ENCODE measurements around the gene MOG. TPM values are rescaled to one million over a fixed set of nuclear protein-coding genes. Genes with fewer than 3 reads are reported as not detected.

The MOG gene
- total RNA-seq, 2 donors from 2014 or later, result not detected

- no peak overlapping the region for H3K4me3 Mint-ChIP-seq
- no peaks in the 10 kb centered on the region for H3K36me3 Mint-ChIP-seq
- DNase-seq (ENCODE audit: low spot score), result no peak
- peaks cover 5 to 20% of the 10 kb centered on the region in 2 donors for H3K4me1 Mint-ChIP-seq (ENCODE audit: low read depth in 2 of 2)
- H3K9me3 Mint-ChIP-seq, result no peaks in the 10 kb centered on the region
- H3K27me3 Mint-ChIP-seq, result peaks cover 4 to 16% of the 10 kb centered on the region in 2 donors
- no peak overlapping the region for H3K27ac Mint-ChIP-seq
- ATAC-seq, result no peak
Observed at GRCh38 chr6:29674008-29674407, 17.1 kb downstream of the MOG start.

- Mint-ChIP-seq H3K27ac (no peak overlapping the region), H3K4me3 (no peak overlapping the region), H3K36me3 (no peaks in the 10 kb centered on the region), H3K27me3 (peaks cover 4 to 16% of the 10 kb centered on the region in 2 donors), H3K4me1 (ENCODE audit: low read depth in 2 of 2) (peaks cover 5 to 23% of the 10 kb centered on the region in 2 donors), H3K9me3 (no peaks in the 10 kb centered on the region)
- no peak for ATAC-seq
- DNase-seq (ENCODE audit: low spot score), result no peak
Observed at GRCh38 chr6:29675561-29675960, 18.7 kb downstream of the MOG start.

GRCh38 chr6:29676981-29677601 is 20.2 kb downstream of the MOG start:
- no peaks in the 10 kb centered on the region for H3K36me3 Mint-ChIP-seq
- peaks cover 5 to 23% of the 10 kb centered on the region in 2 donors for H3K4me1 Mint-ChIP-seq (ENCODE audit: low read depth in 2 of 2)
- ATAC-seq, result no peak

GRCh38 chr6:29678114-29678513 is 21.2 kb downstream of the MOG start:
- no peak for DNase-seq (ENCODE audit: low spot score)
- no peaks in the 10 kb centered on the region for H3K27me3 Mint-ChIP-seq
- no peaks in the 10 kb centered on the region for H3K36me3 Mint-ChIP-seq
- H3K9me3 Mint-ChIP-seq, result no peaks in the 10 kb centered on the region
- H3K4me3 Mint-ChIP-seq, result no peak overlapping the region
- peaks cover 5 to 23% of the 10 kb centered on the region in 2 donors for H3K4me1 Mint-ChIP-seq (ENCODE audit: low read depth in 2 of 2)
- no peak for ATAC-seq
- no peak overlapping the region for H3K27ac Mint-ChIP-seq

More at GRCh38 chr6:29676981-29677601, 20.2 kb downstream of the MOG start:
- Mint-ChIP-seq H3K27me3 (peaks cover 0 to 5% of the 10 kb centered on the region in 2 donors), H3K27ac (peak overlapping the region in 1 of 2 donors; percentile 82), H3K4me3 (no peak overlapping the region), H3K9me3 (no peaks in the 10 kb centered on the region)
- no peak for DNase-seq (ENCODE audit: low spot score)

- Mint-ChIP-seq H3K9me3 (no peaks in the 10 kb centered on the region), H3K27me3 (no peaks in the 10 kb centered on the region), H3K4me1 (ENCODE audit: low read depth in 2 of 2) (peaks cover 5 to 23% of the 10 kb centered on the region in 2 donors), H3K36me3 (no peaks in the 10 kb centered on the region), H3K27ac (peak overlapping the region in 1 of 2 donors; percentile 70), H3K4me3 (peak overlapping the region; percentile 62)
- DNase-seq (ENCODE audit: low spot score), result no peak
- ATAC-seq, result no peak
Observed at GRCh38 chr6:29679962-29680361, 23.1 kb downstream of the MOG start.

DNA sequence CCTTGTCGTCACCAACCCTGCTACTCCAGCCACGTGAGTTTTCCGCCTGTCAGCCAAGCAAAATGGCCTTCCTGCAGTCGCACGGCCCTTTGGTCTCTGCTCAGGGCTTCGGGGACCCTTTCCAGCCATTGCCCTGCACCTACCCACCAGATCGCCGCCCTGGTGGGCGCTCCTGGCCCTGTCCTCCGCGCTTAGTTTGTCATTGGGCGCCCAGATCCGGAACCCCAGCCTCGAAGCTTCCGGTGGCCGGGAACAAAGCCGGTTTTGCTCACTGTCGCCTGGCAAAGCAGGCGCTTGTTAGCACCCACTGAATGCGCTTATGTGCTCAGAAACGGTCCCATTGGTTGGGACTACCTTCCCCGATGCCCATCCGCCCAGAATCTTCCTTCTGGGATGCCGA is 23.5 kb downstream of the MOG start:
- Mint-ChIP-seq H3K9me3 (no peaks in the 10 kb centered on the region), H3K4me3 (peak overlapping the region; percentile 62), H3K27me3 (no peaks in the 10 kb centered on the region), H3K4me1 (ENCODE audit: low read depth in 2 of 2) (peaks cover 5 to 23% of the 10 kb centered on the region in 2 donors), H3K36me3 (no peaks in the 10 kb centered on the region), H3K27ac (peak overlapping the region in 1 of 2 donors; percentile 70)
- DNase-seq (ENCODE audit: low spot score) (no peak), ATAC-seq (peak; percentile 54 to 62)

GRCh38 chr6:29680904-29681303 is 24.0 kb downstream of the MOG start, which contains the start of gene ZFP57:
Gene ZFP57 (minus strand): TSS chr6:29681152. CDS start chr6:29677003, 4,149 bp downstream.
- Mint-ChIP-seq H3K27ac (peak within 1 kb of the TSS in 1 of 2 donors; percentile 70), H3K27me3 (no peaks in the 10 kb centered on the region), H3K36me3 (no peaks in the 10 kb centered on the region), H3K4me3 (peak within 1 kb of the TSS; percentile 62), H3K4me1 (ENCODE audit: low read depth in 2 of 2) (peaks cover 5 to 23% of the 10 kb centered on the region in 2 donors), H3K9me3 (no peaks in the 10 kb centered on the region)
- ATAC-seq (peak; percentile 44 to 82), DNase-seq (ENCODE audit: low spot score) (no peak)

- no peak for DNase-seq (ENCODE audit: low spot score)
- H3K4me3 Mint-ChIP-seq, result no peak overlapping the region
- ATAC-seq, result no peak
- no peaks in the 10 kb centered on the region for H3K36me3 Mint-ChIP-seq
- H3K9me3 Mint-ChIP-seq, result no peaks in the 10 kb centered on the region
- H3K27me3 Mint-ChIP-seq, result peaks cover 0 to 2% of the 10 kb centered on the region in 2 donors
- peaks cover 5 to 16% of the 10 kb centered on the region in 2 donors for H3K4me1 Mint-ChIP-seq (ENCODE audit: low read depth in 2 of 2)
- H3K27ac Mint-ChIP-seq, result no peak overlapping the region
Observed at GRCh38 chr6:29681811-29682210, 24.9 kb downstream of the MOG start.

DNA sequence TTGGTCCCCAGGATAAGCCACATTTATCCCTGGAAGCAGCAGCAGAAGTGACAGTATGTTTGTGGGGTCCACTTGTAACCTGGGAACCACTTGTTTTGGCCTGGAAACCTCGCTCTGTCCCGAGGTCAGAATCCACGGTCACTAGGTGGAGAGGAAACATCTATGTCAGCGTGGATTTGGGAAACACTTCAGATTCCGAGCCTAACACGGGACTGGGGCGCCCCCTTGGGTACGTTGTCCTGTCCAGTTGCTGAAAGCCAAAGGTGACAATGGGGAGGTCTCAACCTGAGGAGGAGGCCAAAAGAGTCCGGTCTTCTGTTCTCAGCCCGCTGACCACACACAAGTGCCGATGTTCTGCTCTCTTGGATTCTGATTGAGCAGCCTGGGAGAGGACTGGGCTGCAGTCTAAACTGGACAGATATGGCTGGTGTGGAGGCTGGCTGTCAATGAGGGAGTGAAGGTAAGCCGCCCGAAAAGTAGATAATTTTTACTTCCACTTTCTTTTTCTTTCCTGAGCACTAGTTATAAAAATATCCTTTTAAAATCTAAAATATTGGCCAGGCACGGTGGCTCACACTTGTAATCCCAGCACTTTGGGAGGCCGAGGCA is 28.9 kb downstream of the MOG start:
- peaks cover 0 to 5% of the 10 kb centered on the region in 2 donors for H3K27me3 Mint-ChIP-seq
- H3K9me3 Mint-ChIP-seq, result no peaks in the 10 kb centered on the region
- no peak overlapping the region for H3K27ac Mint-ChIP-seq
- no peak overlapping the region for H3K4me3 Mint-ChIP-seq
- DNase-seq (ENCODE audit: low spot score), result no peak
- no peak for ATAC-seq
- no peaks in the 10 kb centered on the region for H3K4me1 Mint-ChIP-seq (ENCODE audit: low read depth in 2 of 2)
- no peaks in the 10 kb centered on the region for H3K36me3 Mint-ChIP-seq

- Mint-ChIP-seq H3K9me3 (no peaks in the 10 kb centered on the region), H3K4me1 (ENCODE audit: low read depth in 2 of 2) (no peaks in the 10 kb centered on the region), H3K27ac (no peak overlapping the region), H3K27me3 (peaks cover 0 to 2% of the 10 kb centered on the region in 2 donors), H3K4me3 (no peak overlapping the region), H3K36me3 (no peaks in the 10 kb centered on the region)
- no peak for DNase-seq (ENCODE audit: low spot score)
- no peak for ATAC-seq
Observed at GRCh38 chr6:29694637-29695036, 37.7 kb downstream of the MOG start.

DNA sequence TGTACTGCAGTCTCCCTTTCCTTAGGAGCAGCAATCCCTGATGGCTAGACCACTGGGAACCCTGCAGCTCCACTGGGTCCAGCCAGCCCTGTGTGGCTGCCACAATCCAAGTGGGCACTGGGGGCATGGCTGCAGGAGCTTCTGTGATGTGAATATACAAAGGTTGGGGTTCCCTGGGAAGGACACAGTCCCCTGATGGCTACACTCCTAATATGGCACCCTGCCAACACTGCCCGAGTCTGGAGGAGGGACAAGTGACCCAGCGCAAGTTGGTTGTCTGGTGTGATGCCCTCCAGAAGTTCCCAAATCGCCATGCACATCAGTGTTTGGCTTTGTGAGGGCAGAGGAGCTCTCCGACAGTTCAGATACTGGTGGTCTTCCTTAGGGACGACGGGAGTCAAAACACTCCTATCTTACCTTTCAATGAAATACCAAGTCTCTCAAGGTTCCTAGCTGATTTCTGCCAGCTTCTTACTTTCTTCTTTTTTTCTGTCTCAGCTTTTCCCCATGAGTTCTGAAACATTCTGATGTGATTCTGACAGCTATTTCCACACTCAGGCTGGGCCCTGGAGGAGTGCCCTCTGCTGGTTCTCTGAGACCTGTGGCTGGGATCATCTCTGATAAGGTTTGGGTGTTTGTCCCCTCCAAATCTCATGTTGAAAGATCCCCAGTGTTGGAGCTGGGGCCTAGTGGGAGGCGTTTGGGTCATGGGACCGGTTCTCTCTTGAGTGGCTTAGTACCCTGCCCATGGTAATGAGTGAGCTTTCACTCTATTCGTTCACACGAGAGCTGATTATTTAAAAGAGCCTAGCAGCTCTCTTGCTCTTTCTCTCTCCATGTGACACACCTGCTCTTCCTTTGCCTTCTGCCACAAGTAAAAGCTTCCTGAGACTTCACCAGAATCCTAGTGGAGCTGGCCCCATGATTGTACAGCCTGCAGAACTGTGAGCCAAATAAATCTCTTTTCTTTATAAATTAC is 39.5 kb downstream of the MOG start:
- ATAC-seq, result no peak
- Mint-ChIP-seq H3K27ac (no peak overlapping the region), H3K4me1 (ENCODE audit: low read depth in 2 of 2) (no peaks in the 10 kb centered on the region), H3K9me3 (no peaks in the 10 kb centered on the region), H3K4me3 (no peak overlapping the region), H3K27me3 (peaks cover 0 to 2% of the 10 kb centered on the region in 2 donors), H3K36me3 (no peaks in the 10 kb centered on the region)
- DNase-seq (ENCODE audit: low spot score), result peak; percentile 23

GRCh38 chr6:29702519-29703103 is 45.7 kb downstream of the MOG start:
- no peak overlapping the region for H3K4me3 Mint-ChIP-seq
- peaks cover 13 to 17% of the 10 kb centered on the region in 2 donors for H3K4me1 Mint-ChIP-seq (ENCODE audit: low read depth in 2 of 2)
- H3K9me3 Mint-ChIP-seq, result no peaks in the 10 kb centered on the region
- ATAC-seq, result peak; percentile 79 to 81
- H3K27ac Mint-ChIP-seq, result no peak overlapping the region
- H3K27me3 Mint-ChIP-seq, result peaks cover 0 to 11% of the 10 kb centered on the region in 2 donors
- no peaks in the 10 kb centered on the region for H3K36me3 Mint-ChIP-seq
- DNase-seq (ENCODE audit: low spot score), result peak; percentile 69
